H1 (cell line): ENCODE data around the gene HSPA1L. TPM values are rescaled to one million over a fixed set of nuclear protein-coding genes. Genes with fewer than 3 reads are reported as not detected.

Experiments used
- CTCF ChIA-PET: fragments of 300-600 bp; sonication (Branson Sonifier 250); formaldehyde crosslinking; loops from one replicate; lab custom pipeline; 2021; ENCODE audit not compliant: partially characterized antibody; lab: Charles Lee
- POLR2A ChIA-PET: fragments of 300-600 bp; sonication (Branson Sonifier 250); formaldehyde crosslinking; loops from one replicate; lab custom pipeline; 2021; ENCODE audit warnings: inconsistent platforms; ENCODE audit not compliant: partially characterized antibody; lab: Charles Lee
- DNase-seq, 2 experiments: peaks; one replicate each; pipeline versions ENCODE4 v3.0.0 to v3.0.0-alpha.2; 2010 to 2022; ENCODE audit warnings: low spot score in 2 of 2, low read depth in 1 of 2, mixed read lengths in 1 of 2
- FAIRE-seq: peaks from 2 replicates; lab custom pipeline; 2011; peaks lifted over from hg19 to GRCh38; lab: Jason Lieb, UNC
- H2AFZ ChIP-seq: 2 replicates; pipeline ENCODE4 v1.8.1; 2012; ENCODE audit warnings: low read length, inconsistent platforms
- H2AK5ac ChIP-seq: 2 replicates; pipeline ENCODE4 v1.6.1; 2013; ENCODE audit warnings: low read depth, low read length
- H2BK120ac ChIP-seq: replicated peaks from 2 replicates; pipeline ENCODE3; 2013; ENCODE audit warnings: low read depth, low read length, inconsistent platforms
- H2BK12ac ChIP-seq: 2 replicates; pipeline ENCODE4 v1.6.1; 2013; ENCODE audit warnings: low read depth, low read length
- H2BK15ac ChIP-seq: 2 replicates; pipeline ENCODE4 v1.6.1; 2013; ENCODE audit warnings: low read length
- H2BK20ac ChIP-seq: 2 replicates; pipeline ENCODE4 v1.6.1; 2013; ENCODE audit warnings: low read length
- H2BK5ac ChIP-seq: 2 replicates; pipeline ENCODE4 v1.6.1; 2013; ENCODE audit warnings: low read depth, low read length
- H3K14ac ChIP-seq: 2 replicates; pipeline ENCODE4 v1.6.1; 2013; ENCODE audit warnings: inconsistent platforms; ENCODE audit not compliant: insufficient read length
- H3K18ac ChIP-seq: 2 replicates; pipeline ENCODE4 v1.6.1; 2013; ENCODE audit warnings: low read length; ENCODE audit errors: extremely low read depth
- H3K23ac ChIP-seq: 2 replicates; pipeline ENCODE4 v1.6.1; 2013; ENCODE audit warnings: inconsistent platforms; ENCODE audit not compliant: insufficient read length
- H3K23me2 ChIP-seq: 2 replicates; pipeline ENCODE4 v1.6.1; 2013; ENCODE audit warnings: low read depth, low read length
- H3K27ac ChIP-seq: 2 replicates; pipeline ENCODE4 v1.6.1; 2011; ENCODE audit warnings: low read depth, low read length, inconsistent platforms
- H3K27me3 ChIP-seq, 4 experiments: replicated peaks in 1 of 4; 1 replicate in 1 of 4; 2 replicates in 3 of 4; pipeline versions ENCODE4 v1.6.1 to v1.8.1; 2011 to 2013; ENCODE audit warnings: low read length in 3 of 4, mild to moderate bottlenecking in 3 of 4, inconsistent platforms in 2 of 4, mixed read lengths in 2 of 4, moderate library complexity in 1 of 4; ENCODE audit not compliant: control insufficient read depth in 3 of 4, insufficient read depth in 3 of 4; ENCODE audit errors: extremely low read depth in 1 of 4
- H3K36me3 ChIP-seq, 4 experiments: 2 replicates each; pipeline versions ENCODE4 v1.6.1 to v1.8.1; 2011 to 2013; ENCODE audit warnings: mild to moderate bottlenecking in 4 of 4, low read length in 3 of 4, moderate library complexity in 2 of 4, control low read depth in 1 of 4, inconsistent platforms in 1 of 4; ENCODE audit not compliant: insufficient read depth in 4 of 4, control insufficient read depth in 2 of 4
- H3K4ac ChIP-seq: replicated peaks from 2 replicates; pipeline ENCODE3; 2013; ENCODE audit warnings: low read length, low read depth, mixed read lengths, inconsistent platforms; ENCODE audit not compliant: insufficient read length
- H3K4me1 ChIP-seq, 4 experiments: replicated peaks in 1 of 4; 1 replicate in 1 of 4; 2 replicates in 3 of 4; pipeline versions ENCODE4 v1.6.1 to v1.8.1; 2011 to 2013; ENCODE audit warnings: low read length in 3 of 4, inconsistent platforms in 2 of 4, mixed read lengths in 1 of 4; ENCODE audit not compliant: insufficient read depth in 4 of 4, control insufficient read depth in 3 of 4
- H3K4me2 ChIP-seq, 2 experiments: 2 replicates each; pipeline versions ENCODE4 v1.6.1 to v1.8.1; 2011 to 2013; ENCODE audit warnings: low read depth in 2 of 2, low read length in 2 of 2, control low read depth in 1 of 2, inconsistent platforms in 1 of 2, mild to moderate bottlenecking in 1 of 2; ENCODE audit not compliant: insufficient read depth in 1 of 2
- H3K4me3 ChIP-seq, 4 experiments: fragments of 200-600, 300-600 bp in 1 of 4; sonication (generic), shearing (Covaris generic), sonication (Bioruptor Twin) in 1 of 4; 2 replicates each; pipeline versions ENCODE4 v1.5.1 to v1.8.1; 2011 to 2016; ENCODE audit warnings: low read length in 4 of 4, low read depth in 3 of 4, control low read depth in 2 of 4, inconsistent platforms in 2 of 4, mild to moderate bottlenecking in 2 of 4, mixed read lengths in 1 of 4, moderate library complexity in 1 of 4; ENCODE audit not compliant: insufficient read depth in 2 of 4; ENCODE audit errors: extremely low read depth in 1 of 4
- H3K56ac ChIP-seq: replicated peaks from 2 replicates; pipeline ENCODE3; 2013; ENCODE audit warnings: low read depth, mild to moderate bottlenecking, mixed read lengths, low read length, inconsistent platforms; ENCODE audit not compliant: insufficient read length
- H3K79me1 ChIP-seq: 2 replicates; pipeline ENCODE4 v1.6.1; 2013; ENCODE audit warnings: low read depth, low read length, control low read depth
- H3K79me2 ChIP-seq, 2 experiments: 2 replicates each; pipeline versions ENCODE4 v1.6.1 to v1.8.1; 2012 to 2013; ENCODE audit warnings: low read length in 2 of 2, mild to moderate bottlenecking in 2 of 2, inconsistent platforms in 1 of 2; ENCODE audit not compliant: insufficient read depth in 2 of 2, control insufficient read depth in 1 of 2
- H3K9ac ChIP-seq, 4 experiments: replicated peaks in 1 of 4; 1 replicate in 1 of 4; 2 replicates in 3 of 4; pipeline versions ENCODE4 v1.6.1 to v1.8.1; 2011 to 2013; ENCODE audit warnings: low read depth in 3 of 4, low read length in 3 of 4, control low read depth in 2 of 4, mild to moderate bottlenecking in 2 of 4, moderate library complexity in 2 of 4, inconsistent platforms in 1 of 4; ENCODE audit errors: extremely low read depth in 1 of 4
- H3K9me3 ChIP-seq, 2 experiments: 2 replicates each; pipeline versions ENCODE4 v1.6.1 to v1.8.1; 2012 to 2013; ENCODE audit warnings: mild to moderate bottlenecking in 2 of 2, moderate library complexity in 2 of 2, control low read depth in 1 of 2, inconsistent platforms in 1 of 2, low read depth in 1 of 2, low read length in 1 of 2, mixed read lengths in 1 of 2; ENCODE audit not compliant: insufficient read depth in 2 of 2
- H4K20me1 ChIP-seq, 2 experiments: replicated peaks in 1 of 2; 2 replicates each; pipeline versions ENCODE3 to v1.8.1; 2011 to 2013; ENCODE audit warnings: inconsistent platforms in 2 of 2, low read length in 2 of 2, mild to moderate bottlenecking in 1 of 2; ENCODE audit not compliant: insufficient read depth in 2 of 2, control insufficient read depth in 1 of 2
- H4K5ac ChIP-seq: 2 replicates; pipeline ENCODE4 v1.6.1; 2013; ENCODE audit warnings: low read length, low read depth, mixed read lengths, inconsistent platforms; ENCODE audit not compliant: insufficient read length
- H4K8ac ChIP-seq: 2 replicates; pipeline ENCODE4 v1.8.0; 2013; ENCODE audit warnings: mild to moderate bottlenecking, moderate library complexity, low read length, inconsistent platforms; ENCODE audit not compliant: insufficient read depth; ENCODE audit errors: extremely low read depth
- H4K91ac ChIP-seq: replicated peaks from 2 replicates; pipeline ENCODE3; 2013; ENCODE audit warnings: low read length, mixed read lengths, inconsistent platforms; ENCODE audit not compliant: insufficient read length
- BRCA1 ChIP-seq: IDR thresholded peaks from 2 replicates; pipeline ENCODE4 v1.6.1; 2012; ENCODE audit warnings: low read depth, low read length, improper control_type of control experiment
- CBX5 ChIP-seq: fragments of 300-800, 300-1000 bp; sonication (generic); IDR thresholded peaks from 2 replicates; pipeline ENCODE4 v1.7.1; 2016; ENCODE audit warnings: antibody characterized with exemption, low read length, low read depth
- CHD2 ChIP-seq: IDR thresholded peaks from 2 replicates; pipeline ENCODE4 v1.6.1; 2012; ENCODE audit warnings: low read length, improper control_type of control experiment
- GABPA ChIP-seq: IDR thresholded peaks from 2 replicates; pipeline ENCODE4 v1.6.1; 2011; ENCODE audit warnings: mild to moderate bottlenecking, low read length, moderate library complexity, borderline replicate concordance; ENCODE audit not compliant: insufficient read depth
- NRF1 ChIP-seq: IDR thresholded peaks from 2 replicates; pipeline ENCODE4 v1.6.1; 2011; ENCODE audit warnings: mild to moderate bottlenecking, low read depth, low read length, improper control_type of control experiment
- RBBP5 ChIP-seq: IDR thresholded peaks from 2 replicates; pipeline ENCODE4 v1.7.1; 2012; ENCODE audit warnings: low read depth, mild to moderate bottlenecking, inconsistent platforms, low read length, moderate library complexity, borderline replicate concordance
- SAP30 ChIP-seq: fragments of 300-600 bp; sonication (generic); IDR thresholded peaks from 2 replicates; pipeline ENCODE4 v1.7.1; 2012; ENCODE audit warnings: low read length, moderate library complexity, mild to moderate bottlenecking, inconsistent platforms; ENCODE audit not compliant: insufficient read depth, insufficient replicate concordance
- SP1 ChIP-seq: IDR thresholded peaks from 2 replicates; pipeline ENCODE4 v1.6.1; 2011; ENCODE audit warnings: low read depth, low read length
- SRF ChIP-seq: IDR thresholded peaks from 2 replicates; pipeline ENCODE4 v1.6.1; 2011; ENCODE audit warnings: mild to moderate bottlenecking, low read depth, low read length, moderate library complexity
- TAF1 ChIP-seq: IDR thresholded peaks from 2 replicates; pipeline ENCODE4 v1.6.1; 2011; ENCODE audit warnings: mild to moderate bottlenecking, low read depth, low read length
- WGBS, 2 experiments: shearing (Covaris generic) in 1 of 2; methylation state at CpG; one replicate each; pipeline versions ENCODE4 v1.1.6 to v1.1.7; 2013 to 2015; ENCODE audit warnings: low lambda C conversion rate in 2 of 2, mixed read lengths in 2 of 2, inconsistent platforms in 1 of 2, low coverage in 1 of 2, missing lambda C conversion rate in 1 of 2; ENCODE audit not compliant: insufficient replicate concordance in 2 of 2, insufficient coverage in 1 of 2, insufficient read length in 1 of 2; ENCODE audit errors: extremely low coverage in 1 of 2, missing lambda C conversion rate in 1 of 2; 5-methylcytosine and 5-hydroxymethylcytosine counted together
- polyA plus RNA-seq, 7 experiments: library from polyadenylated mRNA; depleted of rRNA in 3 of 7; stranded (reverse) in 5 of 7; unstranded in 2 of 7; fragments of >200 nt in 5 of 7; fragments of 200-250 nt in 2 of 7; gene quantifications; 1 replicate in 5 of 7; 2 replicates in 1 of 7; 4 replicates in 1 of 7; pipeline versions ENCODE4 v1.2.1 to v1.2.3, GENCODE V29; 2011 to 2013; ENCODE audit warnings: missing spikeins in 2 of 7, mixed read lengths in 2 of 7
- total RNA-seq: library from RNA; stranded (reverse); fragmentation: NEBNext Ultra II Directional; extraction: Animal tissue kit (Norgen Biotek cat#: 25700); gene quantifications from 2 replicates; pipeline ENCODE4 v1.2.1, GENCODE V29; 2021

The HSPA1L gene
- total and polyA plus RNA-seq, 2 of the 8 experiments (the other 6 are each of a cell fraction or from before 2014, with no cell fraction given): 1.00 to 1.9 TPM

- H3K18ac ChIP-seq: no peak overlapping the region
- FAIRE-seq: no peak
- H3K4me3 ChIP-seq: no peak overlapping the region
- H3K23ac ChIP-seq: no peak overlapping the region
- H4K91ac ChIP-seq: no peak overlapping the region
- DNase-seq: no peak
- peaks cover 32 to 71% (median 43%) of the 10 kb centered on the region in 4 experiments for H3K36me3 ChIP-seq
- H3K4ac ChIP-seq: no peak overlapping the region
- WGBS, 2 experiments: 98% methylated on average over 11 of the region's 11 CpGs; no CpG with 5 or more reads in 1 of the 2 experiments
- H4K5ac ChIP-seq: no peak overlapping the region
- no peak overlapping the region for H3K4me2 ChIP-seq
- H2BK20ac ChIP-seq: no peak overlapping the region
- H2AK5ac ChIP-seq: no peak overlapping the region
- H2BK12ac ChIP-seq: no peak overlapping the region
- no peaks in the 10 kb centered on the region; a peak in 1 of 7 replicates for H3K27me3 ChIP-seq
- no peak overlapping the region for H2BK120ac ChIP-seq
- H3K4me1 ChIP-seq: no peaks in the 10 kb centered on the region
- H3K9me3 ChIP-seq: no peaks in the 10 kb centered on the region
- ChIA-PET CTCF (interaction anchor here (0.6 to 15.6 kb wide), 4 partner anchors 11 to 264 kb away, joined by 3 to 228 read pairs (median 6); partner anchors contain the start of genes VARS1 and VWA7), POLR2A (interaction anchor here (0.6 to 10.3 kb wide), 10 partner anchors 9 to 146 kb away, joined by 3 to 85 read pairs (median 3); partner anchors contain the start of genes CLIC1, VARS1 and VWA7)
- H3K23me2 ChIP-seq: 0 out of 2 replicates have a peak, but pooled peaks cover 1% of the 10 kb centered on the region
- H2BK5ac ChIP-seq: no peak overlapping the region
- H3K79me1 ChIP-seq: no peaks in the 10 kb centered on the region
- H4K20me1 ChIP-seq: peaks cover 1 to 3% of the 10 kb centered on the region in 2 experiments
- no peak overlapping the region for H2AFZ ChIP-seq
- peak overlapping the region; percentile 57; the same call in 1 of the 2 replicates for H4K8ac ChIP-seq
- no peak overlapping the region for H3K27ac ChIP-seq
- no peak overlapping the region for H2BK15ac ChIP-seq
- no peak overlapping the region for H3K56ac ChIP-seq
- no peak overlapping the region for H3K9ac ChIP-seq
- H3K14ac ChIP-seq: no peak overlapping the region
- H3K79me2 ChIP-seq: no peaks in the 10 kb centered on the region
- TF ChIP-seq SP1: no peak
- no peak for TF ChIP-seq BRCA1
- TF ChIP-seq CHD2: no peak
- TF ChIP-seq CBX5: no peak
- no peak for TF ChIP-seq RBBP5
- TF ChIP-seq SRF: no peak
- no peak for TF ChIP-seq SAP30
- TF ChIP-seq GABPA: no peak
- TF ChIP-seq NRF1: no peak
- TF ChIP-seq TAF1: no peak
Measured at GRCh38 chr6:31785475-31785874, 29.6 kb downstream of the HSPA1L start.
